ENCODE results near the gene DCC. TPM values are rescaled to one million over a fixed set of nuclear protein-coding genes. Genes with fewer than 3 reads are reported as not detected.

The DCC gene
- total and polyA plus RNA-seq, 2 of the 8 experiments (the other 6 are each of a cell fraction or from before 2014, with no cell fraction given), result 0.14 to 1.4 TPM

GRCh38 chr18:53534203-53534602, 1194.2 kb downstream of the DCC start:
- H3K14ac ChIP-seq (ENCODE audit: insufficient read length), result no peak overlapping the region
- no peak overlapping the region for H2BK20ac ChIP-seq (ENCODE audit: low read length)
- H4K91ac ChIP-seq (replicated peaks; ENCODE audit: insufficient read length, low read length), result no peak overlapping the region
- H3K4me3 ChIP-seq (ENCODE audit: extremely low read depth in 1 of 4, insufficient read depth in 2 of 4, low read depth in 3 of 4, low read length in 4 of 4), result no peak overlapping the region
- no peaks in the 10 kb centered on the region for H3K23me2 ChIP-seq (ENCODE audit: low read depth, low read length)
- no peaks in the 10 kb centered on the region; a peak in 1 of 7 replicates for H3K4me1 ChIP-seq (replicated peaks in 1 of 4; ENCODE audit: control insufficient read depth in 3 of 4, insufficient read depth in 4 of 4, low read length in 3 of 4)
- no peaks in the 10 kb centered on the region for H3K27me3 ChIP-seq (replicated peaks in 1 of 4; ENCODE audit: control insufficient read depth in 3 of 4, extremely low read depth in 1 of 4, insufficient read depth in 3 of 4, low read length in 3 of 4)
- H2BK120ac ChIP-seq (replicated peaks; ENCODE audit: low read depth, low read length), result no peak overlapping the region
- no peak overlapping the region for H4K8ac ChIP-seq (ENCODE audit: extremely low read depth, insufficient read depth, low read length)
- no peak overlapping the region for H3K56ac ChIP-seq (replicated peaks; ENCODE audit: insufficient read length, low read depth, low read length)
- no peak overlapping the region for H3K18ac ChIP-seq (ENCODE audit: extremely low read depth, low read length)
- H2AFZ ChIP-seq (ENCODE audit: low read length), result no peak overlapping the region
- WGBS, 2 experiments (ENCODE audit: extremely low coverage in 1 of 2, insufficient coverage in 1 of 2, insufficient read length in 1 of 2, insufficient replicate concordance in 2 of 2, low coverage in 1 of 2, low lambda C conversion rate in 2 of 2, missing lambda C conversion rate in 1 of 2), result 92% methylated on average over 1 of the region's 1 CpG; no CpG with 5 or more reads in 1 of the 2 experiments
- DNase-seq (ENCODE audit: low read depth in 1 of 2, low spot score in 2 of 2) (no peak), FAIRE-seq (no peak)
- no peak overlapping the region for H4K5ac ChIP-seq (ENCODE audit: insufficient read length, low read depth, low read length)
- no peak overlapping the region for H3K4ac ChIP-seq (replicated peaks; ENCODE audit: insufficient read length, low read depth, low read length)
- no peak overlapping the region for H2BK15ac ChIP-seq (ENCODE audit: low read length)
- H4K20me1 ChIP-seq (replicated peaks in 1 of 2; ENCODE audit: control insufficient read depth in 1 of 2, insufficient read depth in 2 of 2, low read length in 2 of 2), result no peaks in the 10 kb centered on the region
- H3K36me3 ChIP-seq (ENCODE audit: control insufficient read depth in 2 of 4, insufficient read depth in 4 of 4, low read length in 3 of 4), result no peaks in the 10 kb centered on the region
- no peak overlapping the region for H3K9ac ChIP-seq (replicated peaks in 1 of 4; ENCODE audit: extremely low read depth in 1 of 4, low read depth in 3 of 4, low read length in 3 of 4)
- POLR2A ChIA-PET (ENCODE audit: partially characterized antibody), result no interaction called here
- H3K79me2 ChIP-seq (ENCODE audit: control insufficient read depth in 1 of 2, insufficient read depth in 2 of 2, low read length in 2 of 2), result no peaks in the 10 kb centered on the region
- CTCF ChIA-PET (ENCODE audit: partially characterized antibody), result no interaction called here
- H3K9me3 ChIP-seq (ENCODE audit: insufficient read depth in 2 of 2, low read depth in 1 of 2, low read length in 1 of 2), result no peaks in the 10 kb centered on the region
- H3K23ac ChIP-seq (ENCODE audit: insufficient read length), result no peak overlapping the region
- no peak overlapping the region for H2AK5ac ChIP-seq (ENCODE audit: low read depth, low read length)
- no peak overlapping the region for H3K27ac ChIP-seq (ENCODE audit: low read depth, low read length)
- H3K79me1 ChIP-seq (ENCODE audit: low read depth, low read length), result no peaks in the 10 kb centered on the region
- no peak overlapping the region for H3K4me2 ChIP-seq (ENCODE audit: insufficient read depth in 1 of 2, low read depth in 2 of 2, low read length in 2 of 2)
- TF ChIP-seq CBX5 (IDR thresholded peaks at IDR 0.05; ENCODE audit: low read depth, low read length) (no peak), JUND (IDR thresholded peaks at IDR 0.05; ENCODE audit: low read length) (no peak), ATF3 (IDR thresholded peaks at IDR 0.05; ENCODE audit: insufficient read depth, low read depth, low read length) (no peak), JUN (IDR thresholded peaks at IDR 0.05; ENCODE audit: low read depth, low read length) (no peak)
- H2BK5ac ChIP-seq (ENCODE audit: low read depth, low read length), result no peak overlapping the region
- H2BK12ac ChIP-seq (ENCODE audit: low read depth, low read length), result no peak overlapping the region

All from H1 (cell line).